ENCODE results near the gene COQ8B. TPM values are rescaled to one million over a fixed set of nuclear protein-coding genes. Genes with fewer than 3 reads are reported as not detected.

COQ8B gene
- total RNA-seq, 1 experiment from 2014 or later, result 62.9 TPM

DNA sequence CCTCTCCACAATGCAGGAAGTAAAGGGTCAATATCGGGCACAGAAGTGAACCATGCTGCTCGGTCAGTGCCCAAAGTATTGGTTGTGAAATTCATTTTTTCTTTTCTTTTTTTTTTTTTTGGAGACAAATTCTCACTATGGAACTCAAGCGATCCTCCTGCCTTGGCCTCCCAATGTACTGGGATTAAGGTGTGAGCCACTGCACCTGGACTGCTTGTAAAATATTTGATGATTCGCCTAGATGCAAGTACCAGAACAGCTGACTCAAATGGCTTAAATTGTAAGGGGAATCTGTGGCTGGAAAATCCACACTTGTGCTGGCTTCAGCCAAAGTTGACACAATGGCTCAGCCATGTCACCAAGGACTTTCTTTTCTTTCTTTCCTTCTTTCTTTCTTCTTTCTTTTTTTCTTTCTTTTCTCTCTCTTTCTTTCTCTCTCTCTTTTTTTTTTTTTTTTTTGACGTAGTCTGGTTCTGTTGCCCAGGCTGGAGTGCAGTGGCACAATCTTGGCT is 69.9 kb downstream of the COQ8B start (continued):
- TF ChIP-seq, protein P1, sequence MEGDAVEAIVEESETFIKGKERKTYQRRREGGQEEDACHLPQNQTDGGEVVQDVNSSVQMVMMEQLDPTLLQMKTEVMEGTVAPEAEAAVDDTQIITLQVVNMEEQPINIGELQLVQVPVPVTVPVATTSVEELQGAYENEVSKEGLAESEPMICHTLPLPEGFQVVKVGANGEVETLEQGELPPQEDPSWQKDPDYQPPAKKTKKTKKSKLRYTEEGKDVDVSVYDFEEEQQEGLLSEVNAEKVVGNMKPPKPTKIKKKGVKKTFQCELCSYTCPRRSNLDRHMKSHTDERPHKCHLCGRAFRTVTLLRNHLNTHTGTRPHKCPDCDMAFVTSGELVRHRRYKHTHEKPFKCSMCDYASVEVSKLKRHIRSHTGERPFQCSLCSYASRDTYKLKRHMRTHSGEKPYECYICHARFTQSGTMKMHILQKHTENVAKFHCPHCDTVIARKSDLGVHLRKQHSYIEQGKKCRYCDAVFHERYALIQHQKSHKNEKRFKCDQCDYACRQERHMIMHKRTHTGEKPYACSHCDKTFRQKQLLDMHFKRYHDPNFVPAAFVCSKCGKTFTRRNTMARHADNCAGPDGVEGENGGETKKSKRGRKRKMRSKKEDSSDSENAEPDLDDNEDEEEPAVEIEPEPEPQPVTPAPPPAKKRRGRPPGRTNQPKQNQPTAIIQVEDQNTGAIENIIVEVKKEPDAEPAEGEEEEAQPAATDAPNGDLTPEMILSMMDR (IDR thresholded peaks at IDR 0.05), result no peak
- TF ChIP-seq, protein P2, sequence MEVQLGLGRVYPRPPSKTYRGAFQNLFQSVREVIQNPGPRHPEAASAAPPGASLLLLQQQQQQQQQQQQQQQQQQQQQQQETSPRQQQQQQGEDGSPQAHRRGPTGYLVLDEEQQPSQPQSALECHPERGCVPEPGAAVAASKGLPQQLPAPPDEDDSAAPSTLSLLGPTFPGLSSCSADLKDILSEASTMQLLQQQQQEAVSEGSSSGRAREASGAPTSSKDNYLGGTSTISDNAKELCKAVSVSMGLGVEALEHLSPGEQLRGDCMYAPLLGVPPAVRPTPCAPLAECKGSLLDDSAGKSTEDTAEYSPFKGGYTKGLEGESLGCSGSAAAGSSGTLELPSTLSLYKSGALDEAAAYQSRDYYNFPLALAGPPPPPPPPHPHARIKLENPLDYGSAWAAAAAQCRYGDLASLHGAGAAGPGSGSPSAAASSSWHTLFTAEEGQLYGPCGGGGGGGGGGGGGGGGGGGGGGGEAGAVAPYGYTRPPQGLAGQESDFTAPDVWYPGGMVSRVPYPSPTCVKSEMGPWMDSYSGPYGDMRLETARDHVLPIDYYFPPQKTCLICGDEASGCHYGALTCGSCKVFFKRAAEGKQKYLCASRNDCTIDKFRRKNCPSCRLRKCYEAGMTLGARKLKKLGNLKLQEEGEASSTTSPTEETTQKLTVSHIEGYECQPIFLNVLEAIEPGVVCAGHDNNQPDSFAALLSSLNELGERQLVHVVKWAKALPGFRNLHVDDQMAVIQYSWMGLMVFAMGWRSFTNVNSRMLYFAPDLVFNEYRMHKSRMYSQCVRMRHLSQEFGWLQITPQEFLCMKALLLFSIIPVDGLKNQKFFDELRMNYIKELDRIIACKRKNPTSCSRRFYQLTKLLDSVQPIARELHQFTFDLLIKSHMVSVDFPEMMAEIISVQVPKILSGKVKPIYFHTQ (CRISPR knock-in tag; IDR thresholded peaks at IDR 0.05), result no peak
- no peak for TF ChIP-seq EMX1 (CRISPR knock-in tag; IDR thresholded peaks at IDR 0.05)
- no peak for TF ChIP-seq CREM (CRISPR knock-in tag; IDR thresholded peaks at IDR 0.05)
- no peak for TF ChIP-seq OVOL2 (CRISPR knock-in tag; IDR thresholded peaks at IDR 0.05; ENCODE audit: borderline replicate concordance)
- no peak for TF ChIP-seq ZNF423 (CRISPR knock-in tag; IDR thresholded peaks at IDR 0.05)
- no peak for TF ChIP-seq TCF7 (CRISPR knock-in tag; IDR thresholded peaks at IDR 0.05; ENCODE audit: low read depth)
- TF ChIP-seq, protein P3, sequence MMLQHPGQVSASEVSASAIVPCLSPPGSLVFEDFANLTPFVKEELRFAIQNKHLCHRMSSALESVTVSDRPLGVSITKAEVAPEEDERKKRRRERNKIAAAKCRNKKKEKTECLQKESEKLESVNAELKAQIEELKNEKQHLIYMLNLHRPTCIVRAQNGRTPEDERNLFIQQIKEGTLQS (CRISPR knock-in tag; conservative IDR thresholded peaks at IDR 0.05), result no peak

DNA sequence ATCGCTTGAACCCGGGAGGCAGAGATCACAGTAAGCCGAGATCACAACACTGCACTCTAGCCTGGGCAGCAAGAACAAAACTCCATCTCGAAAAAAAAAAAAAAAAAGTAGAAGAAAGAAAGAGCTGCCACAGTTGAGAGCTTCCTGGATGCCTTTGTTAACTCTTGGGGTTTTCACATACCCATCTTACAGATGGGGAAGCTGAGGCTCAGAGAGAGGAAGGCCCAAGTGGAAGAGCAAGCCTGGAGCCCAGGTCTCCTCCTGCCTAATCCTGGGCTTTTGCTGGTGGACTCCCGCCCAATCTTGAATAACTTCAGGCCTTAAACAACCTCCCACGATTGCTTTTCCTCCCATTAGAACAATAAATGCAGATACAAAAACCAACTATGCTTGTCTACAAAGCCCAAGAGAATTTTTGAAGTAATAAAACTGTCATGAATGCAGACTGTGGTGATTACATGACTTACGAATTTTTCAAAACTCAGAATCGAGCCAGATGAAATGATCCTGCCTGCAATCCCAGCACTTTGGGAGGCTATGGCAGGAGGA is 73.9 kb downstream of the COQ8B start:
- H3K4me1 Mint-ChIP-seq, result peaks cover 10% of the 10 kb centered on the region
- CTCF ChIA-PET, result interaction anchor here (5.4 kb wide), 1 partner anchor 8 kb away, joined by 65 read pairs; no protein-coding TSS in a partner anchor
- H3K36me3 Mint-ChIP-seq, result no peaks in the 10 kb centered on the region
- no peak overlapping the region for H3K27ac Mint-ChIP-seq
- H3K4me3 Mint-ChIP-seq, result no peak overlapping the region
- ATAC-seq (no peak), DNase-seq (ENCODE audit: low spot score) (no peak)
- TF ChIP-seq, protein P4, sequence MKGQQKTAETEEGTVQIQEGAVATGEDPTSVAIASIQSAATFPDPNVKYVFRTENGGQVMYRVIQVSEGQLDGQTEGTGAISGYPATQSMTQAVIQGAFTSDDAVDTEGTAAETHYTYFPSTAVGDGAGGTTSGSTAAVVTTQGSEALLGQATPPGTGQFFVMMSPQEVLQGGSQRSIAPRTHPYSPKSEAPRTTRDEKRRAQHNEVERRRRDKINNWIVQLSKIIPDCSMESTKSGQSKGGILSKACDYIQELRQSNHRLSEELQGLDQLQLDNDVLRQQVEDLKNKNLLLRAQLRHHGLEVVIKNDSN (CRISPR knock-in tag; IDR thresholded peaks at IDR 0.05), result no peak
- TF ChIP-seq SMAD4 (CRISPR knock-in tag; IDR thresholded peaks at IDR 0.05), result no peak
- TF ChIP-seq ZNF317 (CRISPR knock-in tag; IDR thresholded peaks at IDR 0.05; ENCODE audit: borderline replicate concordance, low read depth), result no peak
- TF ChIP-seq FOXP1 (CRISPR knock-in tag; IDR thresholded peaks at IDR 0.05; ENCODE audit: borderline replicate concordance), result no peak
- TF ChIP-seq ELF4 (CRISPR knock-in tag; IDR thresholded peaks at IDR 0.05; ENCODE audit: low read depth), result no peak
- TF ChIP-seq, protein P5, sequence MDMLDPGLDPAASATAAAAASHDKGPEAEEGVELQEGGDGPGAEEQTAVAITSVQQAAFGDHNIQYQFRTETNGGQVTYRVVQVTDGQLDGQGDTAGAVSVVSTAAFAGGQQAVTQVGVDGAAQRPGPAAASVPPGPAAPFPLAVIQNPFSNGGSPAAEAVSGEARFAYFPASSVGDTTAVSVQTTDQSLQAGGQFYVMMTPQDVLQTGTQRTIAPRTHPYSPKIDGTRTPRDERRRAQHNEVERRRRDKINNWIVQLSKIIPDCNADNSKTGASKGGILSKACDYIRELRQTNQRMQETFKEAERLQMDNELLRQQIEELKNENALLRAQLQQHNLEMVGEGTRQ (CRISPR knock-in tag; IDR thresholded peaks at IDR 0.05), result no peak
- TF ChIP-seq, protein P6, sequence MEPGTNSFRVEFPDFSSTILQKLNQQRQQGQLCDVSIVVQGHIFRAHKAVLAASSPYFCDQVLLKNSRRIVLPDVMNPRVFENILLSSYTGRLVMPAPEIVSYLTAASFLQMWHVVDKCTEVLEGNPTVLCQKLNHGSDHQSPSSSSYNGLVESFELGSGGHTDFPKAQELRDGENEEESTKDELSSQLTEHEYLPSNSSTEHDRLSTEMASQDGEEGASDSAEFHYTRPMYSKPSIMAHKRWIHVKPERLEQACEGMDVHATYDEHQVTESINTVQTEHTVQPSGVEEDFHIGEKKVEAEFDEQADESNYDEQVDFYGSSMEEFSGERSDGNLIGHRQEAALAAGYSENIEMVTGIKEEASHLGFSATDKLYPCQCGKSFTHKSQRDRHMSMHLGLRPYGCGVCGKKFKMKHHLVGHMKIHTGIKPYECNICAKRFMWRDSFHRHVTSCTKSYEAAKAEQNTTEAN (CRISPR knock-in tag; IDR thresholded peaks at IDR 0.05), result no peak
- TF ChIP-seq, protein P7, sequence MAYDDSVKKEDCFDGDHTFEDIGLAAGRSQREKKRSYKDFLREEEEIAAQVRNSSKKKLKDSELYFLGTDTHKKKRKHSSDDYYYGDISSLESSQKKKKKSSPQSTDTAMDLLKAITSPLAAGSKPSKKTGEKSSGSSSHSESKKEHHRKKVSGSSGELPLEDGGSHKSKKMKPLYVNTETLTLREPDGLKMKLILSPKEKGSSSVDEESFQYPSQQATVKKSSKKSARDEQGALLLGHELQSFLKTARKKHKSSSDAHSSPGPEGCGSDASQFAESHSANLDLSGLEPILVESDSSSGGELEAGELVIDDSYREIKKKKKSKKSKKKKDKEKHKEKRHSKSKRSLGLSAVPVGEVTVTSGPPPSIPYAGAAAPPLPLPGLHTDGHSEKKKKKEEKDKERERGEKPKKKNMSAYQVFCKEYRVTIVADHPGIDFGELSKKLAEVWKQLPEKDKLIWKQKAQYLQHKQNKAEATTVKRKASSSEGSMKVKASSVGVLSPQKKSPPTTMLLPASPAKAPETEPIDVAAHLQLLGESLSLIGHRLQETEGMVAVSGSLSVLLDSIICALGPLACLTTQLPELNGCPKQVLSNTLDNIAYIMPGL (CRISPR knock-in tag; IDR thresholded peaks at IDR 0.05), result no peak
- TF ChIP-seq, protein P8, sequence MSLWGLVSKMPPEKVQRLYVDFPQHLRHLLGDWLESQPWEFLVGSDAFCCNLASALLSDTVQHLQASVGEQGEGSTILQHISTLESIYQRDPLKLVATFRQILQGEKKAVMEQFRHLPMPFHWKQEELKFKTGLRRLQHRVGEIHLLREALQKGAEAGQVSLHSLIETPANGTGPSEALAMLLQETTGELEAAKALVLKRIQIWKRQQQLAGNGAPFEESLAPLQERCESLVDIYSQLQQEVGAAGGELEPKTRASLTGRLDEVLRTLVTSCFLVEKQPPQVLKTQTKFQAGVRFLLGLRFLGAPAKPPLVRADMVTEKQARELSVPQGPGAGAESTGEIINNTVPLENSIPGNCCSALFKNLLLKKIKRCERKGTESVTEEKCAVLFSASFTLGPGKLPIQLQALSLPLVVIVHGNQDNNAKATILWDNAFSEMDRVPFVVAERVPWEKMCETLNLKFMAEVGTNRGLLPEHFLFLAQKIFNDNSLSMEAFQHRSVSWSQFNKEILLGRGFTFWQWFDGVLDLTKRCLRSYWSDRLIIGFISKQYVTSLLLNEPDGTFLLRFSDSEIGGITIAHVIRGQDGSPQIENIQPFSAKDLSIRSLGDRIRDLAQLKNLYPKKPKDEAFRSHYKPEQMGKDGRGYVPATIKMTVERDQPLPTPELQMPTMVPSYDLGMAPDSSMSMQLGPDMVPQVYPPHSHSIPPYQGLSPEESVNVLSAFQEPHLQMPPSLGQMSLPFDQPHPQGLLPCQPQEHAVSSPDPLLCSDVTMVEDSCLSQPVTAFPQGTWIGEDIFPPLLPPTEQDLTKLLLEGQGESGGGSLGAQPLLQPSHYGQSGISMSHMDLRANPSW (CRISPR knock-in tag; conservative IDR thresholded peaks at IDR 0.05; ENCODE audit: low read depth), result no peak
- TF ChIP-seq CREB1 (CRISPR knock-in tag; IDR thresholded peaks at IDR 0.05), result no peak
- TF ChIP-seq ZNF671 (CRISPR knock-in tag; IDR thresholded peaks at IDR 0.05), result no peak
- no peaks in the 10 kb centered on the region for H3K27me3 Mint-ChIP-seq (ENCODE audit: low read depth)
- no peaks in the 10 kb centered on the region for H3K9me3 Mint-ChIP-seq
- POLR2A ChIA-PET, result interaction anchor here (0.7 kb wide), 1 partner anchor 40 kb away, joined by 3 read pairs; no protein-coding TSS in a partner anchor

Measured in WTC11 (cell line).